Peyer's patch (tissue), 4 donors: ENCODE data around the gene LDLRAD4. TPM values are rescaled to one million over a fixed set of nuclear protein-coding genes. Genes with fewer than 3 reads are reported as not detected.

Experiments
- DNase-seq, 3 donors: peaks; one replicate each; pipeline ENCODE4 v3.0.0-alpha.2; 2017 to 2019
- H3K27ac ChIP-seq, 4 donors: fragments of 200-600 bp; sonication (generic); one replicate each; pipeline ENCODE4 v1.5.1; 2016 to 2019
- H3K27me3 ChIP-seq, 2 donors: fragments of 200-600 bp; sonication (generic); one replicate each; pipeline ENCODE4 v1.5.1; 2019
- H3K36me3 ChIP-seq, 3 donors: fragments of 200-600 bp; sonication (generic); one replicate each; pipeline ENCODE4 v1.5.1; 2016 to 2019
- H3K4me1 ChIP-seq, 4 donors: fragments of 200-600 bp; sonication (generic); one replicate each; pipeline ENCODE4 v1.5.1; 2016 to 2019
- H3K4me3 ChIP-seq, 4 donors: fragments of 200-600 bp; sonication (generic); 1 replicate in 3 of 4; 2 replicates in 1 of 4; pipeline ENCODE4 v1.5.1; 2016 to 2019; ENCODE audit warnings: mild to moderate bottlenecking in 1 of 4
- H3K9me3 ChIP-seq, 4 donors: fragments of 200-600 bp; sonication (generic); one replicate each; pipeline ENCODE4 v1.5.1; 2016 to 2019; ENCODE audit warnings: mild to moderate bottlenecking in 1 of 4
- CTCF ChIP-seq, 6 experiments: fragments of 450-650 bp in 4 of 6; fragments of 200-600 bp in 2 of 6; sonication (generic) in 1 of 6; IDR thresholded peaks; one replicate each; pipeline ENCODE4 v1.5.1; 2017 to 2019; ENCODE audit warnings: antibody characterized with exemption in 6 of 6, mild to moderate bottlenecking in 3 of 6, moderate library complexity in 1 of 6
- POLR2A ChIP-seq, 2 donors: fragments of 450-650 bp; IDR thresholded peaks; one replicate each; pipeline ENCODE4 v1.5.1; 2017; ENCODE audit warnings: antibody characterized with exemption in 2 of 2, mild to moderate bottlenecking in 2 of 2, moderate library complexity in 2 of 2
- total RNA-seq, 4 donors: library from RNA; depleted of rRNA; stranded (reverse); fragments of >200 nt; gene quantifications; one replicate each; pipeline ENCODE4 v1.1.0, GENCODE V29; 2016

The LDLRAD4 gene
- total RNA-seq, 4 donors from 2014 or later, result 24.8 to 128 (median 50.0) TPM

- H3K36me3 ChIP-seq, result no peaks in the 10 kb centered on the region
- TF ChIP-seq CTCF (IDR thresholded peaks at IDR 0.05) (no peak), POLR2A (IDR thresholded peaks at IDR 0.05) (no peak)
Observed at GRCh38 chr18:13361431-13361830, 142.9 kb downstream of the LDLRAD4 start.

GRCh38 chr18:13362051-13362450 is 143.5 kb downstream of the LDLRAD4 start:
- H3K27me3 ChIP-seq, result no peaks in the 10 kb centered on the region
- H3K4me3 ChIP-seq, result no peak overlapping the region
- no peak overlapping the region for H3K27ac ChIP-seq
- TF ChIP-seq CTCF (IDR thresholded peaks at IDR 0.05), result no peak
- no peak for TF ChIP-seq POLR2A (IDR thresholded peaks at IDR 0.05)
- no peak for DNase-seq
- H3K9me3 ChIP-seq, result no peaks in the 10 kb centered on the region
- H3K36me3 ChIP-seq, result no peaks in the 10 kb centered on the region
- peaks cover 0 to 7% (median 0%) of the 10 kb centered on the region in 4 donors for H3K4me1 ChIP-seq

More at GRCh38 chr18:13361431-13361830, 142.9 kb downstream of the LDLRAD4 start:
- H3K4me1 ChIP-seq, result peaks cover 0 to 7% (median 0%) of the 10 kb centered on the region in 4 donors
- no peak for DNase-seq
- no peaks in the 10 kb centered on the region for H3K27me3 ChIP-seq
- H3K9me3 ChIP-seq, result no peaks in the 10 kb centered on the region
- H3K27ac ChIP-seq, result no peak overlapping the region
- no peak overlapping the region for H3K4me3 ChIP-seq

- H3K27me3 ChIP-seq, result no peaks in the 10 kb centered on the region
- no peaks in the 10 kb centered on the region for H3K36me3 ChIP-seq
- DNase-seq, result no peak
- TF ChIP-seq CTCF (IDR thresholded peaks at IDR 0.05) (no peak), POLR2A (IDR thresholded peaks at IDR 0.05) (no peak)
- no peak overlapping the region for H3K4me3 ChIP-seq
- H3K4me1 ChIP-seq, result peaks cover 0 to 7% (median 0%) of the 10 kb centered on the region in 4 donors
- no peaks in the 10 kb centered on the region for H3K9me3 ChIP-seq
- H3K27ac ChIP-seq, result no peak overlapping the region
Observed at GRCh38 chr18:13362607-13363006, 144.0 kb downstream of the LDLRAD4 start.

GRCh38 chr18:13363359-13363758 is 144.8 kb downstream of the LDLRAD4 start:
- no peaks in the 10 kb centered on the region for H3K27me3 ChIP-seq
- TF ChIP-seq CTCF (IDR thresholded peaks at IDR 0.05) (no peak), POLR2A (IDR thresholded peaks at IDR 0.05) (no peak)
- no peak overlapping the region for H3K4me3 ChIP-seq
- H3K27ac ChIP-seq, result no peak overlapping the region
- H3K4me1 ChIP-seq, result peaks cover 0 to 7% (median 0%) of the 10 kb centered on the region in 4 donors
- no peaks in the 10 kb centered on the region for H3K36me3 ChIP-seq
- H3K9me3 ChIP-seq, result no peaks in the 10 kb centered on the region
- DNase-seq, result no peak

GRCh38 chr18:13364721-13365205 is 146.2 kb downstream of the LDLRAD4 start:
- Histone ChIP-seq H3K9me3 (no peaks in the 10 kb centered on the region), H3K4me1 (peaks cover 0 to 18% (median 0%) of the 10 kb centered on the region in 4 donors), H3K27me3 (no peaks in the 10 kb centered on the region), H3K36me3 (no peaks in the 10 kb centered on the region), H3K4me3 (no peak overlapping the region), H3K27ac (peak overlapping the region in 1 of 4 donors; percentile 36)
- no peak for TF ChIP-seq CTCF (IDR thresholded peaks at IDR 0.05)
- TF ChIP-seq POLR2A (IDR thresholded peaks at IDR 0.05), result no peak
- DNase-seq, result no peak

- H3K9me3 ChIP-seq, result no peaks in the 10 kb centered on the region
- H3K4me1 ChIP-seq, result peaks cover 0 to 24% (median 0%) of the 10 kb centered on the region in 4 donors
- no peaks in the 10 kb centered on the region for H3K27me3 ChIP-seq
- TF ChIP-seq POLR2A (IDR thresholded peaks at IDR 0.05) (no peak), CTCF (IDR thresholded peaks at IDR 0.05) (no peak)
- no peak overlapping the region for H3K4me3 ChIP-seq
- H3K27ac ChIP-seq, result no peak overlapping the region
- DNase-seq, result no peak
- H3K36me3 ChIP-seq, result no peaks in the 10 kb centered on the region
Observed at GRCh38 chr18:13366131-13366530, 147.6 kb downstream of the LDLRAD4 start.
